Fibroblast of lung (primary cell): ENCODE measurements around the gene CDCA7L. TPM values are rescaled to one million over a fixed set of nuclear protein-coding genes. Genes with fewer than 3 reads are reported as not detected.
A peak's percentile ranks its signal among the peaks of the same experiment; 100 is the strongest.

Experiments
- DNase-seq, 2 donors: peaks; one replicate each; pipeline versions ENCODE4 v3.0.0 to v3.0.0-alpha.2; 2010; ENCODE audit warnings: low read depth in 2 of 2
- H2AFZ ChIP-seq: 2 replicates; pipeline ENCODE4 v1.5.1; 2012; ENCODE audit warnings: low read length, control low read depth, inconsistent platforms
- H3K27ac ChIP-seq: 2 replicates; pipeline ENCODE4 v1.5.1; 2011; ENCODE audit warnings: low read length, control low read depth; ENCODE audit not compliant: insufficient read depth
- H3K27me3 ChIP-seq: 2 replicates; pipeline ENCODE4 v1.5.1; 2011; ENCODE audit warnings: mild to moderate bottlenecking, low read length; ENCODE audit not compliant: control insufficient read depth, insufficient read depth
- H3K36me3 ChIP-seq: 2 replicates; pipeline ENCODE4 v1.5.1; 2011; ENCODE audit warnings: low read length; ENCODE audit not compliant: control insufficient read depth, insufficient read depth
- H3K4me1 ChIP-seq: 2 replicates; pipeline ENCODE4 v1.5.1; 2011; ENCODE audit warnings: low read length; ENCODE audit not compliant: control insufficient read depth, insufficient read depth; ENCODE audit errors: extremely low read depth
- H3K4me2 ChIP-seq: 2 replicates; pipeline ENCODE4 v1.5.1; 2011; ENCODE audit warnings: low read length, control low read depth; ENCODE audit not compliant: insufficient read depth; ENCODE audit errors: extremely low read depth
- H3K4me3 ChIP-seq, 4 experiments: fragments of 200-600 bp in 1 of 4; sonication (generic) in 1 of 4; replicated peaks in 1 of 4; 2 replicates each; pipeline ENCODE4 v1.5.1; 2011 to 2016; ENCODE audit warnings: low read length in 4 of 4, low read depth in 3 of 4, mild to moderate bottlenecking in 3 of 4, control low read depth in 2 of 4, inconsistent platforms in 1 of 4, mixed read lengths in 1 of 4; ENCODE audit not compliant: insufficient read depth in 1 of 4; ENCODE audit errors: control extremely low read depth in 1 of 4
- H3K79me2 ChIP-seq: 2 replicates; pipeline ENCODE4 v1.5.1; 2012; ENCODE audit warnings: mild to moderate bottlenecking, low read length, inconsistent platforms; ENCODE audit not compliant: control insufficient read depth, insufficient read depth
- H3K9ac ChIP-seq: 2 replicates; pipeline ENCODE4 v1.5.1; 2011; ENCODE audit warnings: mild to moderate bottlenecking, low read length, control low read depth; ENCODE audit not compliant: insufficient read depth
- H3K9me3 ChIP-seq: 2 replicates; pipeline ENCODE4 v1.5.1; 2012; ENCODE audit warnings: low read depth, low read length; ENCODE audit not compliant: control insufficient read depth, insufficient read depth
- H4K20me1 ChIP-seq: 2 replicates; pipeline ENCODE4 v1.5.1; 2011; ENCODE audit warnings: low read length; ENCODE audit not compliant: control insufficient read depth, insufficient read depth; ENCODE audit errors: extremely low read depth
- CTCF ChIP-seq, 2 donors: IDR thresholded peaks in 1 of 2; conservative IDR thresholded peaks in 1 of 2; 1 replicate in 1 of 2; 2 replicates in 1 of 2; pipeline ENCODE4 v1.5.1; 2011 to 2012; ENCODE audit warnings: low read length in 2 of 2, control low read depth in 1 of 2, inconsistent platforms in 1 of 2, low read depth in 1 of 2, mild to moderate bottlenecking in 1 of 2
- EZH2 ChIP-seq: IDR thresholded peaks from 2 replicates; pipeline ENCODE4 v1.5.1; 2012; ENCODE audit warnings: low read length, control low read depth, mild to moderate bottlenecking; ENCODE audit errors: missing control alignments
- polyA minus RNA-seq: library from RNA; depleted of rRNA, polyadenylated mRNA; stranded (reverse); fragments of >200 nt; gene quantifications from 2 replicates; pipeline ENCODE4 v1.2.3, GENCODE V29; 2011; ENCODE audit warnings: low replicate concordance
- polyA plus RNA-seq, 2 donors: library from polyadenylated mRNA; depleted of rRNA in 1 of 2; stranded (reverse) in 1 of 2; unstranded in 1 of 2; fragments of >200 nt; gene quantifications; 2 replicates each; pipeline ENCODE4 v1.2.1, GENCODE V29; 2011 to 2012; ENCODE audit warnings: missing spikeins in 1 of 2
- total RNA-seq: library from RNA; depleted of rRNA; stranded (reverse); fragments of >200 nt; gene quantifications from 2 replicates; pipeline ENCODE4 v1.2.1, GENCODE V29; 2014

CDCA7L gene
- total RNA-seq, result 25.3 and 27.5 TPM in 2 replicates
- 29.1 and 36.5 TPM in 2 replicates for polyA plus RNA-seq
- polyA plus RNA-seq (2012), result 18.2 and 22.7 TPM in 2 replicates
- polyA minus RNA-seq, result 13.8 and 67.5 TPM in 2 replicates

- Histone ChIP-seq H3K27ac (peak within 1 kb of the TSS; percentile 92), H3K79me2 (peaks cover 7% of the 10 kb centered on the region)
- DNase-seq, result peak; percentile 74 to 77
These were observed at the start of gene CDCA7L for GRCh38 chr7:21945454-21946221. CDCA7L (minus strand) TSS chr7:21945899; CDS start chr7:21945804, 95 bp downstream.

GRCh38 chr7:21986096-21986495, 40.4 kb upstream of the CDCA7L start:
- no peaks in the 10 kb centered on the region for H3K9me3 ChIP-seq
- no peak overlapping the region for H2AFZ ChIP-seq
- H3K27ac ChIP-seq, result no peak overlapping the region
- H3K9ac ChIP-seq, result no peak overlapping the region
- H3K79me2 ChIP-seq, result no peaks in the 10 kb centered on the region
- no peaks in the 10 kb centered on the region for H4K20me1 ChIP-seq
- DNase-seq, result no peak
- no peaks in the 10 kb centered on the region for H3K27me3 ChIP-seq
- no peak overlapping the region for H3K4me3 ChIP-seq
- no peak overlapping the region for H3K4me2 ChIP-seq
- no peaks in the 10 kb centered on the region for H3K36me3 ChIP-seq
- TF ChIP-seq EZH2 (no peak), CTCF (conservative IDR thresholded peaks at IDR 0.05 in 1 of 2, IDR thresholded peaks at IDR 0.05 in 1 of 2; ENCODE audit: low read depth in 1 of 2, low read length in 2 of 2) (no peak)
- no peaks in the 10 kb centered on the region for H3K4me1 ChIP-seq

More at GRCh38 chr7:21945454-21946221, at the start of gene CDCA7L:
- Histone ChIP-seq H3K9me3 (no peaks in the 10 kb centered on the region), H3K4me3 (peak within 1 kb of the TSS; percentile 77 to 86 (median 83)), H3K4me2 (peak within 1 kb of the TSS; percentile 55), H3K4me1 (peaks cover 2% of the 10 kb centered on the region), H3K36me3 (no peaks in the 10 kb centered on the region), H3K27me3 (no peaks in the 10 kb centered on the region), H2AFZ (peak within 1 kb of the TSS; percentile 95), H3K9ac (peak within 1 kb of the TSS; percentile 96), H4K20me1 (no peaks in the 10 kb centered on the region)
- TF ChIP-seq EZH2, result no peak
- no peak for TF ChIP-seq CTCF (conservative IDR thresholded peaks at IDR 0.05 in 1 of 2, IDR thresholded peaks at IDR 0.05 in 1 of 2; ENCODE audit: low read depth in 1 of 2, low read length in 2 of 2)

DNA sequence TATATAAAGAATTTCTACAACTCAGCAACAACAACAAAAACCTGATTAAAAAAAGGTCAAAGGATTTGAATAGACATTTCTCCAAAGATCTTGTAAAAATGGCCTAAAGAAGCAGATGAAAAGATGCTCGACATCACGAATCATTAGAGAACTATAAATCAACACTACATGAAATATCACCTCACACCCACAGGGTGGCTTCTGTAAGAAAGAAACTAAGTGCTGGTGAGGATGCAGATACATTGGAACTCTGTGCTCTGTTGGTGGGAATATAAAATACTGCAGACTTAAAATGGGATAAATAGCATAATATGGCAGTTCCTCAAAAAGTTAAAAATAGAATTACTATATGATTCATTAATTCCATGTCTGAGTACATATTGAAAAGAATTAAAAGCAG, 38.3 kb upstream of the CDCA7L start:
- Histone ChIP-seq H3K79me2 (no peaks in the 10 kb centered on the region), H3K4me2 (no peak overlapping the region), H4K20me1 (no peaks in the 10 kb centered on the region), H3K36me3 (no peaks in the 10 kb centered on the region), H3K27ac (no peak overlapping the region), H3K4me3 (no peak overlapping the region), H2AFZ (no peak overlapping the region), H3K4me1 (no peaks in the 10 kb centered on the region), H3K9ac (no peak overlapping the region), H3K27me3 (no peaks in the 10 kb centered on the region), H3K9me3 (no peaks in the 10 kb centered on the region)
- no peak for DNase-seq
- no peak for TF ChIP-seq EZH2
- TF ChIP-seq CTCF (conservative IDR thresholded peaks at IDR 0.05 in 1 of 2, IDR thresholded peaks at IDR 0.05 in 1 of 2; ENCODE audit: low read depth in 1 of 2, low read length in 2 of 2), result no peak
